Fibroblast of skin of abdomen (primary cell): ENCODE results near the gene APMAP.
A peak's percentile ranks its signal among the peaks of the same experiment; 100 is the strongest.
"Not testable (repeated sequence)": the region's sequence is repeated elsewhere in the genome, so short reads cannot be mapped to it uniquely, and the experiment has no call there.

ENCODE experiments used
- DNase-seq: peaks from one replicate; pipeline ENCODE4 v3.0.0-alpha.2; 2013

The APMAP gene

DNA sequence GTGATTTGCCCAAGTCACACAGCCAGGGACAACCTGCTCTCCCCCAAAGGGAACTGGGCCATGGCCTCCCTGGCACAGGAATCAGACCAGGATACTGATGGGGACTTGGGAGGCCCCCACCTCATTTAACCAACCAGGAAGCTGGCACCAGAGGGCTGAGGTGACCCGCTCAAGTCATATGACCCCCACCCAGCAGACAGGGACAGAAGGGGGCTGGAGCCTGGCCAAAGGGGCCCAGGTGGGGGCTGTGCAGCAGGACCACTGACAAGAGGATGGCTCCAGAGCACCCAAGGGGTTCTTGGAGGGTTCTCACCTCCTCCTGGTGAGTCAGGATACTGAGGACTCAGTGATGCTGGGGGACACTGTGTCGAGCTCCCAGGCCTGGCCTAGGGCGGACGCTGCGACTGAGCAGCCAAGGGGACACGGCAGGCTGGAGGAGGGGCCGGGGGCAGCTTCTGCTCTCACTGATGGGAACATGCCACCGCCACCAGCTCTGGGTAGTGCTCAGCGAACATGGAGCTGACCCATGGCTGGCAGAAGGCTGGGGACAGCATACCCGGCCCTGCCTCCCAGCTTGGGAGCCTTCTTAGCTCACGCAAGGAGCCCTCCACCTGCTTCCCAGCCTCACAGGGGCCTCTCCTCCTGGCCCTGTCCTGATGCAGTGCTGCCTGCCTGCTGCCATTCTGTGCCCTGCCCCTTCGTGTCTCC is 42.3 kb downstream of the APMAP start:
- no peak for DNase-seq

- DNase-seq = no peak
These were observed 42.8 kb downstream of the APMAP start for GRCh38 chr20:24949756-24950127.

DNA sequence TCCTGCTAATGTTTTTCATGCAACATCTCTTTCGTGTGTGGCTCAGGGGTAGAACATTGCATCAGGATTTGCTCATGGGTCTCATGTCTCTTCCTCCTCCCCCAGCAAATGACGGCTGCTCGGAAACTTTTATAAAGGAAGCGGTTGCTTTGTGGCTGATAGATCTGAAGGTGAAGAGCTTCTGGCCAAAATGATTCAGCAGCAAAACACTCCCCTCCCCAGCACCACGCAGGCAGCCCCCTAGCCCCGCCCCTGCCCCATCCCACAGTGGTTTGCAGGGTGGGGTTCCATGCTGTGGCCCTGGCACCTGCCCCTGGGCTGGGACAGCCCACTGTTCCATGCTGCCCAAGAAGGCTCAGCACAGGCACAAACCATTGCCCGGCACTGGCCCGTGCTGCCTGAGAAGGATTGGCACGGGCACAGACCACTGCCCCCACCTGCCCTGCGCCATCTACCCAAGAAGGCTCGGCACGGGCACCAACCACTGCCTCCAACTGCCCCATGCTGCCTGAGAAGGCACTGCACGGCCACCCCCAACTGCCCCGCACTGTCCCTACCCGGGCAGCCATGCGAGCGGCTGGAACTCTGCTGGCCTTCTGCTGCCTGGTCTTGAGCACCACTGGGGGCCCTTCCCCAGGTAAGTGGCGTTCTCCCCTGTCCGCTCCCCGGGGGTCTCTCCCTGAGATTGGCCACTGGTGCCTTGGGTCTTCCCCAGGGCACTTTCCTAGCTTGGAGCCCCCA is 43.4 kb downstream of the APMAP start, which contains the start of gene CST7:
Gene CST7, plus strand, starts transcription at position 331 of the 741 bp plus-strand sequence. Its CDS starts 237 bp downstream, at position 568.
- peak; percentile 14 for DNase-seq

- DNase-seq = not testable (repeated sequence)
These were observed 44.1 kb downstream of the APMAP start for GRCh38 chr20:24948396-24948938.

DNA sequence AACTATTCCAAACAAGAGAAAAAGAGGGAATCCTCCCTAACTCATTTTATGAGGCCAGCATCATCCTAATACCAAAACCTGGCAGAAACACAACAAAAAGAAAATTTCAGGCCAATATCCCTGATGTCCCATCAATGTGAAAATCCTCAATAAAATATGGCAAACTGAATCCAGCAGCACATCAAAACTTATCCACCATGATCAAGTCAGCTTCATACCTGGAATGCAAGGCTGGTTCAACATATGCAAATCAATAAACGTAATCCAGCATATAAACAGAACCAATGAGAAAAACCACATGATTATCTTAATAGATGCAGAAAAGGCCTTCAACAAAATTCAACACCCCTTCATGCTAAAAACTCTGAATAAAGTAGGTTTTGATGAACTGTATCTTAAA is 46.2 kb downstream of the APMAP start:
- not testable (repeated sequence) for DNase-seq

DNA sequence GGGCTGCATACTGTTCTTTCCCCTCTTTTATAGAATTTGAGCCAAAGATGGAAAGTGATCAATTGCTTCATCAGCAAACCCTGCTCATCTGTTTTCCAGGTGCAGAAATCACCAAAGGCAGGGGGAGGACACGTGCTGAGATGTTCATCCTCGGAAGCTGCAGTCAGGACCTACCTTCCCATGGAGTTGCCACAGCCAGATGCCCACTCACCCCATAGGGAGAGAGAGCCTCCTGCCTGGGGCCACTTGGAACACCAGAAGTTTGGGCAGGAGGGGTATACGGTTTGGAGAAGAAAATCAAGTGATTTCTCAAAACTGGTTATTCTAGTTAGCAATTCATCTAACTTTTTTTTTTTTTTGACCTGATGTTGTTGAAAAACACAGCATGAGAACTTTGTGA is 48.8 kb downstream of the APMAP start:
- DNase-seq = no peak

GRCh38 chr20:24943196-24943595 is 49.4 kb downstream of the APMAP start:
- no peak for DNase-seq

- no peak for DNase-seq
These were observed 49.9 kb downstream of the APMAP start for GRCh38 chr20:24942679-24943078.

DNA sequence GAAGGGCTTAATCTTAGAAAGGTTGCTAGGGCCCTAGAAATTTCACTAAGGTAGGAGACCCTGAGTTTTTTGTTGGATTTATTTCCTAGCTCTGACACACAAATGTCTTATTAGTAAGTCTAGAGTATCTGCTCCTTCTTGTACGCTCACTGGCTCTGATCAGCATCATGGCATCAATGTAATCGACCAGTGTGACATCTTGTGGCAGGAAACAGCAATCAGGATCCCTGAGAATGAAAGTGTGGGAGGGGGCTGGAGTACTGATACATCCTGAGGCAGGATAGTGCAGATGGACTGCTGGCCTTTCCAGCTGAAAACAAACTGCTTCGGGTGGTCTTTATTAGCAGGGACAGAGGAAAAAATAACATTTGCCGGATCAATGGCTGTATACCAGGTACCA is 53.5 kb downstream of the APMAP start:
- DNase-seq = no peak

- DNase-seq = no peak
These were observed 54.1 kb downstream of the APMAP start for GRCh38 chr20:24938498-24938897.

- no peak for DNase-seq
These were observed 55.0 kb downstream of the APMAP start for GRCh38 chr20:24937579-24937978.

DNA sequence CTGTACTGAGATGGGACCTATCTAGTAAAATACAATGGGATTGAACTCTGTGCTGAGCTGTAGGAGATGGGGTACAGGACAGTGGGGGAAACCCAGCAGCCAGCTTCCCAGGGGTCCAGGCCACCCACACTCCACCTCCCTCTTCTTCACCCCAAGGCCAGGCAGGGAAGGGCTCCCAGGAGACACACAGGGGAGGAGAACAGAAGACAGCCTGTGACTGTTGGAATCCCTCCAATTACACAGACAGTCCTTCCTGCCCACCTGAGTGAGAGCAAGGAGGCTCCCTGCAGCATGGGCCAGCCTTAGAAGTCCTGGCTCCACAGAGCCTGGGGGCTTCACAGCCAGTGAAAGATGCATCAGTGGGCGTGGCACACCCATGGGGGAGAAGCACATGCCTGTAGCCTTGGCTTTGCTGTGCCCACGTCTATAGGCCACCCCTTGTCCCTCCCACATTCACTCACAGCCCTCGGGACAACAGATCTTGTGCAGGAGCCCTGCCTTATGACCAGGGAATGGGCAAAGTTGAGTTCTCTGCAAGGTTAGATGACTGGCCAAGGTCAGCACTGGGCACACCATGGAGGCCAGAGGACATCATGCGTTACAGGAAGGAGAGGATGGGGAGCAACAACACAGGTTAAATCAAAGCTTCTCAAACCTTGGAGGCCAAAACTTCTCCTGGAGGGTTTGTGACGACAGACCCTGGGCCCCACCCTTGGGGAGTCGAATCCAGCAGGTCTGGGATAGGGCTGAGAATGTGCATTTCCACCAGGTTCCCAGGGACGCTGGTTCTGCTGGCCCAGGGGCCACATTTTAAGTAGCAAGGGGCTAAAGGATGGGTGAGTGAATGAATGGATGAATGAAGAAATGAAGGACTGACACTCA is 55.8 kb downstream of the APMAP start:
- no peak for DNase-seq

DNA sequence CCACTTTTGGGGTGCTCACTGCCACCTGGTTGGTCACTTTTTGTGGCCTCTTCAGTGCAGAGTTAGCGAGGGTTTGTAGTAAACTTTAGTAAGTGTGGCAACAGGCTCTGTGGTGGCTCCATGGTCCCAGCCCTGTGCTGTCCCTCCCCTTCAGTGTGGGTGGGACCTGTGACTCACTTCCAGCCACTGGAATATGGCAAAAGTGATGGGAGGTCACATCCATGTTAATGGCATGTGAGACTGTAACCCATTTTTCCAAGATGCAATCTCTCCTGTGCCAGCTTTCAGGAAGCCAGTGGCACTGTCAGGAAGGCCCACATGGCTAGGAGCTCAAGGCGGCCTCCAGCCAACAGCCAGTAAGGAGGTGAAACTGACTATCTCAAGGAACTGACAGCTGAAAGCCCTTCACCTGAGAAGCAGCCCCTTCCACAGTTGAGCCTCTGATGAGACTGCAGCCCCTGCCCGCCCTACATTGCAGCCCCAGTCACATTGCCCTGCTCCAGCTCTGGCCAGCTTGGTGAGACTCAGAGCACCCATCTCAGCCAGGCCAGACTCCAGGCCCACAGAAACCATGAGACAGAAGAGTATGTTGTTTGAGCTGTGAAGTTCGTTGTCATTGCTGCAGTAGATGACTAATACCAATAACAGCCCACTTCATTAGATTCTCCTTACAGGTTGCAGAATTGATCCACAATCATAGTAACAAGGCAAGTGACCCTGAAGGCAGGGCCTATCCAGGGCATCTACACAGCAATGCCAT is 56.6 kb downstream of the APMAP start:
- DNase-seq = no peak

DNA sequence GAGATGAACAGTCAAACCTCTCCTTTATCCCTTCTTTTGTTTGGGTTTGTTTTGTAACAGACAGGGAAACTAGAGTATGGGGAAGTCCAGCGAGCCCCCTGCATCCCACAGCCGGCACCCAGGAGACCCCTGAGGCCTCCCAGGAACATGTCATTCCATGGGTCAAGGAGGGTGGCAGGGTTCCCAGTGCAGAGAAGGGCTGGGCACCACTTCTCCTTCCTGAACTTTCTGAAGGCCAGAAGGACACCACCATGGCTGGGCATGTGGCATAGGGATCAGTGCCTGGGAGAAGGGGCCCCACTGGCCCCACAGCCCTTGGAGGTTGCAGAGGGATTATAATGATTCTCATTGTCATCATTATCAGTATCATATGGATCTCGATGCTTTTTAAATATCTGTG is 57.4 kb downstream of the APMAP start:
- DNase-seq = no peak

DNA sequence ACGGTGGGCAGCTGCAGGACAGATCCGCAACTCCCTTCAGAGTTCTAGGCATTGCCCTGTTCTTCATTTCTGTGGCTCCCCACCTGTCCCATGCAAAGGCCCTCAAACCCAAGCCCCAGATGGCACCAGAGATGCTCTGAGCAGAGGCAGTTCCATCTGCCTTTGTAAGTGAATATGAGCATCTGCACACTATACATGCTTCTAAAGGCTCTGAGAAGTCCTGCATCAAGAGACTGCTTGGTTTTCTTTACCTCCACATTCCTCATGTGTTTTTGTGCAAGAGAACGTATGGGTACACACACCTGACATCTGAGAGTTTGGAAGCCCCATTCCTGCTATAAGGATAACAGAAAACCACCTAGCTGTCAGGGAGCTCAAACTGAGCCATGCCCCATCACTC is 57.8 kb downstream of the APMAP start:
- no peak for DNase-seq

DNA sequence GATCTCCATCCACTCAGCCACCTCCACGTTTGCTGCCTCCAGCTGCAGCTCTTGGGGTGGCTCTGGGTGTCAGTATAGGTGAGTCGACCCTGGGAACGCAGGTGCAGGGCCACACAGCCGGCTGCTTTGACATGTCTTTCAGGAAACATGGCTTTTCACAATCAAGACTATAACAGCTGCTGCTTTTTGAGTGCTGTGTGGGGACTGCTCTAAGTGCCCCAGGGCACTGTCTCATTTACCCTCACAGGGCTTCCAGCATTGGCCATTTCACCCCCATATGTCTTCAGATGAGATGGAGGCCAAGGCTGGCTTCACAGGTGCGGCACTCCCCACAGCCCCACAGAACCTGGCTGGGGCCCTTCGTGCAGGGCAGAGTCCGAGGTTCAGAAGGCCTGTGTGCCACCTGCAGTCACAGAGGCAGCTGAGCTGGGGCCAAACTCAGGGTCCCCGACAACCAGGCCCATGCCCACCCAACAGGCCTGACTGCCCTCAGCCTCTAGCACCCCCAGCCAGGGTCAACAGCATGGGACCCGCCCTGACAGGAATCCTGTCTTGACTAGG is 58.4 kb downstream of the APMAP start:
- DNase-seq = no peak

GRCh38 chr20:24933266-24933908 is 59.2 kb downstream of the APMAP start:
- no peak for DNase-seq

GRCh38 chr20:24931893-24932292 is 60.7 kb downstream of the APMAP start:
- peak; percentile 10 for DNase-seq

GRCh38 chr20:24930724-24931688 is 61.5 kb downstream of the APMAP start:
- DNase-seq = not testable (repeated sequence)
